H9 (cell line): ENCODE measurements around the gene CTPS1. TPM values are rescaled to one million over a fixed set of nuclear protein-coding genes. Genes with fewer than 3 reads are reported as not detected.

ENCODE experiments used
- DNase-seq: peaks from one replicate; pipeline ENCODE4 v3.0.0-alpha.2; 2017
- H2AFZ ChIP-seq: one replicate; pipeline ENCODE4 v1.6.1; 2013; ENCODE audit warnings: mild to moderate bottlenecking, low read length, control low read depth, moderate library complexity
- H2AK5ac ChIP-seq: 2 replicates; pipeline ENCODE4 v1.6.1; 2013; ENCODE audit warnings: low read length, control low read depth, mixed read lengths; ENCODE audit not compliant: insufficient read length
- H2BK120ac ChIP-seq: one replicate; pipeline ENCODE4 v1.6.1; 2013; ENCODE audit warnings: low read depth, mild to moderate bottlenecking, low read length, control low read depth, inconsistent platforms; ENCODE audit not compliant: poor library complexity, severe bottlenecking
- H2BK12ac ChIP-seq: 2 replicates; pipeline ENCODE4 v1.6.1; 2013; ENCODE audit warnings: low read length, control low read depth, mixed read lengths, low read depth; ENCODE audit not compliant: insufficient read length
- H2BK15ac ChIP-seq: 2 replicates; pipeline ENCODE4 v1.6.1; 2013; ENCODE audit warnings: low read depth, low read length, control low read depth
- H2BK20ac ChIP-seq: one replicate; pipeline ENCODE4 v1.6.1; 2013; ENCODE audit warnings: low read depth, mild to moderate bottlenecking, low read length, control low read depth, inconsistent platforms; ENCODE audit not compliant: poor library complexity, severe bottlenecking
- H2BK5ac ChIP-seq: 2 replicates; pipeline ENCODE4 v1.6.1; 2013; ENCODE audit warnings: low read length, control low read depth, mixed read lengths; ENCODE audit not compliant: insufficient read length
- H3K14ac ChIP-seq: 2 replicates; pipeline ENCODE4 v1.6.1; 2013; ENCODE audit warnings: low read length, control low read depth; ENCODE audit not compliant: insufficient read depth
- H3K18ac ChIP-seq: 2 replicates; pipeline ENCODE4 v1.6.1; 2013; ENCODE audit warnings: low read depth, mild to moderate bottlenecking, mixed read lengths, low read length, control low read depth; ENCODE audit not compliant: insufficient read length
- H3K23ac ChIP-seq: 2 replicates; pipeline ENCODE4 v1.6.1; 2013; ENCODE audit warnings: low read length, control low read depth, mixed read lengths, low read depth; ENCODE audit not compliant: insufficient read length
- H3K23me2 ChIP-seq: 2 replicates; pipeline ENCODE4 v1.6.1; 2013; ENCODE audit warnings: low read depth, mild to moderate bottlenecking, mixed read lengths, low read length, control low read depth; ENCODE audit not compliant: insufficient read length, poor library complexity, severe bottlenecking
- H3K27ac ChIP-seq: 2 replicates; pipeline ENCODE4 v1.5.1; 2013; ENCODE audit warnings: low read length, control low read depth, mixed read lengths, low read depth; ENCODE audit not compliant: insufficient read length
- H3K27me3 ChIP-seq: 2 replicates; pipeline ENCODE4 v1.6.1; 2013; ENCODE audit warnings: low read length, control low read depth, inconsistent platforms; ENCODE audit not compliant: insufficient read depth
- H3K4ac ChIP-seq: 2 replicates; pipeline ENCODE4 v1.6.1; 2013; ENCODE audit warnings: low read depth, mild to moderate bottlenecking, control low read depth, inconsistent platforms, low read length, moderate library complexity
- H3K4me1 ChIP-seq: 2 replicates; pipeline ENCODE4 v1.6.1; 2013; ENCODE audit warnings: low read length, control low read depth, inconsistent platforms; ENCODE audit not compliant: insufficient read depth
- H3K4me2 ChIP-seq: 2 replicates; pipeline ENCODE4 v1.6.1; 2013; ENCODE audit warnings: low read length, control low read depth, mixed read lengths; ENCODE audit not compliant: insufficient read length, insufficient read depth
- H3K56ac ChIP-seq: 2 replicates; pipeline ENCODE4 v1.6.1; 2013; ENCODE audit warnings: low read depth, mild to moderate bottlenecking, mixed read lengths, low read length, control low read depth; ENCODE audit not compliant: insufficient read length
- H3K79me1 ChIP-seq: 2 replicates; pipeline ENCODE4 v1.6.1; 2013; ENCODE audit warnings: low read depth, mild to moderate bottlenecking, moderate library complexity, low read length, control low read depth, inconsistent platforms; ENCODE audit not compliant: insufficient read depth, poor library complexity, severe bottlenecking
- H3K79me2 ChIP-seq: 2 replicates; pipeline ENCODE4 v1.6.1; 2013; ENCODE audit warnings: low read length, control low read depth, inconsistent platforms; ENCODE audit not compliant: insufficient read depth
- H3K9ac ChIP-seq: 2 replicates; pipeline ENCODE4 v1.6.1; 2013; ENCODE audit warnings: low read length, control low read depth, mixed read lengths; ENCODE audit not compliant: insufficient read length; ENCODE audit errors: extremely low read depth
- H3K9me3 ChIP-seq: one replicate; pipeline ENCODE4 v1.6.1; 2013; ENCODE audit warnings: low read depth, low read length, inconsistent platforms; ENCODE audit not compliant: control insufficient read depth
- H3T11ph ChIP-seq: one replicate; pipeline ENCODE4 v1.6.1; 2013; ENCODE audit warnings: mild to moderate bottlenecking, low read length, control low read depth, inconsistent platforms
- H4K20me1 ChIP-seq: one replicate; pipeline ENCODE4 v1.6.1; 2013; ENCODE audit not compliant: control insufficient read depth, insufficient read length, insufficient read depth
- H4K5ac ChIP-seq: 2 replicates; pipeline ENCODE4 v1.6.1; 2013; ENCODE audit warnings: low read depth, mild to moderate bottlenecking, mixed read lengths, low read length, control low read depth; ENCODE audit not compliant: insufficient read length
- H4K8ac ChIP-seq: replicated peaks from 2 replicates; pipeline ENCODE4 v1.6.1; 2013; ENCODE audit warnings: low read length, control low read depth, mixed read lengths, low read depth; ENCODE audit not compliant: insufficient read length
- H4K91ac ChIP-seq: 2 replicates; pipeline ENCODE4 v1.6.1; 2013; ENCODE audit warnings: low read depth, mild to moderate bottlenecking, moderate library complexity, mixed read lengths, low read length, control low read depth; ENCODE audit not compliant: insufficient read length
- H3K27ac Mint-ChIP-seq, 3 experiments: 2 replicates in 2 of 3; 3 replicates in 1 of 3; pipeline ENCODE4 v1.8.0; 2020 to 2021; ENCODE audit warnings: mixed read lengths in 3 of 3, mild to moderate bottlenecking in 1 of 3, moderate library complexity in 1 of 3
- H3K27me3 Mint-ChIP-seq: 2 replicates; pipeline ENCODE4 v1.8.0; 2021; ENCODE audit warnings: low read depth, mild to moderate bottlenecking, moderate library complexity, mixed read lengths
- H3K36me3 Mint-ChIP-seq, 3 experiments: 2 replicates in 2 of 3; 3 replicates in 1 of 3; pipeline ENCODE4 v1.8.0; 2020 to 2021; ENCODE audit warnings: low read depth in 3 of 3, mixed read lengths in 3 of 3; ENCODE audit not compliant: insufficient read depth in 1 of 3
- H3K4me1 Mint-ChIP-seq, 2 experiments: 2 replicates each; pipeline ENCODE4 v1.8.0; 2020; ENCODE audit warnings: mixed read lengths in 2 of 2
- H3K4me3 Mint-ChIP-seq, 2 experiments: 2 replicates in 1 of 2; 3 replicates in 1 of 2; pipeline ENCODE4 v1.8.0; 2020 to 2021; ENCODE audit warnings: mild to moderate bottlenecking in 2 of 2, mixed read lengths in 2 of 2, moderate library complexity in 1 of 2
- H3K9me3 Mint-ChIP-seq, 2 experiments: 2 replicates in 1 of 2; 3 replicates in 1 of 2; pipeline ENCODE4 v1.8.0; 2020; ENCODE audit warnings: mild to moderate bottlenecking in 2 of 2, mixed read lengths in 2 of 2, moderate library complexity in 1 of 2
- WGBS: extraction: QIAGEN DNeasy Blood & Tissue Kit; methylation state at CpG from one replicate; pipeline ENCODE4 v1.1.7; 2013; ENCODE audit warnings: missing lambda C conversion rate, low lambda C conversion rate, mixed read lengths; ENCODE audit not compliant: insufficient read length; ENCODE audit errors: extremely low coverage; 5-methylcytosine and 5-hydroxymethylcytosine counted together
- total RNA-seq: library from RNA; stranded (reverse); gene quantifications from 2 replicates; pipeline ENCODE4 v1.2.1, GENCODE V29; 2021
- TF ChIP-seq, protein P1 (sequence below): fragments of 200-600 bp; sonication (generic); conservative IDR thresholded peaks from 3 replicates; pipeline ENCODE4 v1.8.0; 2021; ENCODE audit warnings: antibody characterized with exemption, mild to moderate bottlenecking

CTPS1 gene
- total RNA-seq, 1 experiment from 2014 or later = 105 TPM

DNA sequence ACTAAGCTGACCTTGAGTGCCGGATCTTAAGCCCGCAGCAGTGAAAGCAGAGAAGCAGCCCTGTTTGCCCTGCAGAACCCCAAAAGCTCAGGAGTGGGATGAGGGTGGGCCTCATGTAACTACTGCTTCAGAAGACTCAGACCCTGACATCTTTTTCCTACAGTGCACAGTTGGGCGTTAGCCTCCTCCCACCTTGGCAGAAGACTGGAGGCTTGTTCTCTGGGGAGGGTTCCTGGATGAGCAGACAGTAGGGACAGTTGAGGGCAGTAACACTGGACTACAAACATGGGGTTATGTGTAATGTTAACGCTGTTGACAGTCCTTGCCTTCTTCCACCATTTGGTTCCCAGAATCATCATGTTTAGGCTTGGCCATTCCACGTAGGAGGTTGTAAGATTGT, 9.6 kb downstream of the CTPS1 start:
- no peaks in the 10 kb centered on the region for H3K27me3 Mint-ChIP-seq
- H3K4me1 Mint-ChIP-seq = no peaks in the 10 kb centered on the region
- Histone ChIP-seq H3K9ac (no peak overlapping the region), H2AFZ (no peak overlapping the region), H2BK12ac (no peak overlapping the region), H3K79me2 (no peaks in the 10 kb centered on the region), H2BK120ac (no peak overlapping the region), H3K4ac (no peak overlapping the region), H3K56ac (no peak overlapping the region), H3K4me2 (no peak overlapping the region), H3K4me1 (no peaks in the 10 kb centered on the region), H3K18ac (no peak overlapping the region), H2BK15ac (no peak overlapping the region), H2BK20ac (no peak overlapping the region), H3K23ac (no peak overlapping the region), H2AK5ac (no peak overlapping the region), H3K79me1 (no peaks in the 10 kb centered on the region), H3K27ac (no peak overlapping the region), H4K91ac (no peak overlapping the region), H2BK5ac (no peak overlapping the region), H4K5ac (no peak overlapping the region), H3K9me3 (no peaks in the 10 kb centered on the region), H3T11ph (no peak overlapping the region), H3K27me3 (no peaks in the 10 kb centered on the region), H3K14ac (no peak overlapping the region), H4K20me1 (no peaks in the 10 kb centered on the region), H4K8ac (no peak overlapping the region), H3K23me2 (no peaks in the 10 kb centered on the region)
- no CpG with 5 or more reads among the region's 5 CpGs for WGBS
- H3K36me3 Mint-ChIP-seq = peaks cover 64 to 100% (median 94%) of the 10 kb centered on the region in 3 experiments; a peak in 6 of 7 replicates
- H3K27ac Mint-ChIP-seq = no peak overlapping the region
- no peaks in the 10 kb centered on the region for H3K9me3 Mint-ChIP-seq
- no peak overlapping the region for H3K4me3 Mint-ChIP-seq
- DNase-seq = no peak
- TF ChIP-seq, protein P1, sequence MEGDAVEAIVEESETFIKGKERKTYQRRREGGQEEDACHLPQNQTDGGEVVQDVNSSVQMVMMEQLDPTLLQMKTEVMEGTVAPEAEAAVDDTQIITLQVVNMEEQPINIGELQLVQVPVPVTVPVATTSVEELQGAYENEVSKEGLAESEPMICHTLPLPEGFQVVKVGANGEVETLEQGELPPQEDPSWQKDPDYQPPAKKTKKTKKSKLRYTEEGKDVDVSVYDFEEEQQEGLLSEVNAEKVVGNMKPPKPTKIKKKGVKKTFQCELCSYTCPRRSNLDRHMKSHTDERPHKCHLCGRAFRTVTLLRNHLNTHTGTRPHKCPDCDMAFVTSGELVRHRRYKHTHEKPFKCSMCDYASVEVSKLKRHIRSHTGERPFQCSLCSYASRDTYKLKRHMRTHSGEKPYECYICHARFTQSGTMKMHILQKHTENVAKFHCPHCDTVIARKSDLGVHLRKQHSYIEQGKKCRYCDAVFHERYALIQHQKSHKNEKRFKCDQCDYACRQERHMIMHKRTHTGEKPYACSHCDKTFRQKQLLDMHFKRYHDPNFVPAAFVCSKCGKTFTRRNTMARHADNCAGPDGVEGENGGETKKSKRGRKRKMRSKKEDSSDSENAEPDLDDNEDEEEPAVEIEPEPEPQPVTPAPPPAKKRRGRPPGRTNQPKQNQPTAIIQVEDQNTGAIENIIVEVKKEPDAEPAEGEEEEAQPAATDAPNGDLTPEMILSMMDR = no peak
